Cortex of kidney (tissue), 1 donor: ENCODE results near the gene RSKR.
"Not testable (repeated sequence)": the region's sequence is repeated elsewhere in the genome, so short reads cannot be mapped to it uniquely, and the experiment has no call there.

Experiments used
- DNase-seq: peaks from one replicate; lab custom pipeline; 2025; lab: John Stamatoyannopoulos, UW

RSKR gene

DNA sequence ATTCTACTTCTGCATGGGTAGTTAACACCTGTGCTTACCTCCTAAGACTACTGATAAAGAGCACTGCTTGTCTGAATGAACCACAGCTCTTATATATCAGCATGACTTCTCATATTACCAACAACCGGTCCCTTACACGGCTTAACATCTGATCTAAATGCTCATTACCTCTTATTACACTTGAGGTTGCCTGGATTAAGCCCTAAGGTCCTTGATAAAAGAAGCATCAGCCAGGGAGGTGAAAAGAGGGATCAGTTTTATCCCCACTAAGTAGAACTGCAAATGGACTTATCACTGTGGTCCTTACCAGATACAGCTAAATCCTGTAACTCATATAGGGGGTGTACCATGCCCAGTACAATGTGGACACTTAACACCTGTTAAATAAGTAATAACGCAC, 8.2 kb upstream of the RSKR start:
- no peak for DNase-seq

DNA sequence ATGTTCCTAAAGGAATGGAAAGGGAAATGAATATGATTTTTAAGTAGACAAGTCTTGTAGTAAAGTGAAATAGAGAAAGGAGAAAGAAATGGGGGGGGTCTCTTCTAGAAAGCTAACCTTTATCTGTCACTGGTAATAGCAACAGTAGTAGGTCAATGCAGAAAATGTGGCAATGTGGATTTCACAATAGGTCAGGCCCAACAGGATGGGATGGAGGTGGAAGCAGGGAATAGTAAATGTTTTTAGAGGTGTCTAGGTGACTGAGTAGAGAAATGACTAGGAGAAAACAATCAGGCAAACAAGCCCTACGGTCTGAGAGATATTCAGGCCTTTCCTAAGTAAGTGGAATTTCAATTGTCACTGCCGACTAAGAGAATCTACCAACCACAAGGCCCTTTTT, 6.0 kb upstream of the RSKR start:
- no peak for DNase-seq

- DNase-seq = no peak
Measured at GRCh38 chr17:28618464-28618863, 4.5 kb upstream of the RSKR start.

GRCh38 chr17:28616281-28616680, 2.3 kb upstream of the RSKR start:
- no peak for DNase-seq

- DNase-seq = no peak
Measured at GRCh38 chr17:28615260-28615940, 1.4 kb upstream of the RSKR start.

DNA sequence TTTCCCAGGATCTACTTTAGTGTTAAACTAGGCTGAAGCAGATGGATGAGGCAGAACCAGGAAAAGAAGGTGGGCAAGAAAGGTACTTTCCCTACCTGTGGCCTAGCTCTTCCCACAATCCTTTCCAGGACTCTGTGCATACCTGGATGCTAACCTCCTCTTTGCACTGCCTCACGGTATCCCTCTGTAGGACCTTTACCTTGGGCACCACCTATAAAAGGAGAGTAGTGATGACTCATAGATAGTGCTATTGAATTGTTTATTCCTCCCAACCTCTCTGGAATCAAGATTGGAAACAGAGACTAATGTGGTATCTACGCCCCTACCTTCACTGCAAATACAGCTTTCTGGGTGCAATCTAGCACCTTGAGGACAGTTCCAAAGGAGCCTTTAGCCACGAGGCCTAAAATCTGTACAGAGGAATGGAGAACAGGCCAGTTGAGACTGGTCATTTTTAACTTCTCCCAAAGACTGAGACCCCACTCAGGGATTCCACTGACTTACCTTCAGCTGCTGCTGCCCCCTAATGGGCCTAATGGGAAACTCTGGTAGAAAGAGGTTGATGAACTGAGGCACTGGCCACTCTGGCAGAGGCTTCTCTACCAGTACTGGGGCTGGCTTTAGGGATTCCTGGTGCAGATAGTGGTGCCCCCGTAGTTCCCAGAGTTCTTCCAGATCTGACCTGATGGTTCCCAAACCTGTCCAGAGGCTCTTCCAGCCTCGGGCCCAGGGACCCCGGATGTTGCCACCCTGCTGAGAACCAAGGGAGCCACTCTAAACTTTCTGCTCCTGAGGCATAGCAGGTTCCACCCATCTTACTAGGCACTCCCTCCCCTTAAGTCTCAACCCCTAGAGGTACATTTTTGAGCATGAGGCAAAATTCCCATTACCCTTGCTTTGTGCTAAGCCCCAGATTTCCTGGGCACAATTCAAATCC, 781 bp downstream of the RSKR start:
- DNase-seq = no peak

DNA sequence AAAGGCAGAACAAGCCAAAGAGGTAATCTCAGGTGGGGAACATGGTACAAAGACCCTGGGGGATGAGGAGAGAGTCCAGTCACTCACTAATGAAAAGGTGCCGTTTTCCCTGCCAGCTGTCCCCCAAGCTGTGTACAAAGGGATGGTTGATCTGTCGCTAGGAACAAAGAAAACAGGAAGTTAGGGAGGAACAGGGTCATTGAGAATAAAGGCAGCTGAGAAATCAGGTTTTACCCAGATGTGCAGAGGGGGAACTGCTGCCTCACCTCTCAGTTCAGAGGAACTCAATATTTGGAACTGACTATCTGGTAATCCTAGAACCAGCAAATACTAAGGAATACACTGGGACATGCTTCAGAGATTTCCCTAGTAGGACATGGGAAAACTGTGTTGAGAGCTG, 1.5 kb downstream of the RSKR start:
- DNase-seq = no peak

DNA sequence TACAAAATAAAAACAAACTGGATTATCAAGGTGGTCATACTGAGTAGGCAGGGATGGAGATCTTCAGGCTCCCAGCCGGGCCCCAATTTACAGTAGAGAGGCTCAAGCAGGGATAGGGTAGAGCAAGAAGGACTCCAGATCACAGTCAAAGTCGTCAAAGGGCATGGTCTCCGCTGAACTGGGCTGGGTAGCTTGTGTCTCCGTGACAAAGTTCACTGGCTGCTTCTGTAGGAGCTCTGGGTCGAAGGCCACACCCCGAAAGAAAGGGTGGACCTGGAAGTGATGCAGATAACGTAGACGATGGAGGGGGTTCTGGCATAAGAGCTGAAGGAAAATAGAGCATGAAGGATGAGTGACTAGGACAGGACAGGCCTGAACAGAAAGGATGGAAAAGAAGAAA, 3.6 kb downstream of the RSKR start:
- DNase-seq = no peak

- DNase-seq = not testable (repeated sequence)
Measured at GRCh38 chr17:28604031-28604430, 10.0 kb downstream of the RSKR start.

GRCh38 chr17:28599311-28600184, 14.4 kb downstream of the RSKR start:
- DNase-seq = no peak

DNA sequence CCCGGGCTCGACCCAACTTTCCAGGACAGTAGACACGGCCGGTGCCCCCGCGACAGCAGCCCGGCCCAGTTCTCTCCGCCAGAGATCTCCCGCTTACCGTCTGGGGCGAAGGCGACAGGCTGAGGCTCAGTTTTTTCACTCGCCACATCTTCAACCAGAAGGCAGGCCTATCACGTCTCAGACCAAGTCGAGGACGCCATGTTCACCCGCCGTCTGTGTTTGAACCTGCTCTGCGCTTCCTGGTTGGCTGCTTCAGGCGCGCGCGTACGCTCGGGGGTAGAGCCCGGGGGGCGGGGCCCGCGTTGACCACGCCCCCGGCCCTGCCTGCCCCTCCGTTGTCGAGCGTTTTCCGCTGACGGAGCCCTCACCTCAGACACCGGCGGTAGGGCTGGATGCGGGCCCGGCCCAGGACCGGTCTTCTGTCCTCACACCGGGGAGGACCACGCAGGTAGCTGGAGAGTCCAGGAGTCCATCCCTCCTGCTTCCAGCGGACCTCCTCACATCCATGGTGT, 15.1 kb downstream of the RSKR start, which contains the start of gene SPAG5:
Gene SPAG5 (minus strand): TSS at position 227 of the 512 bp plus-strand sequence. CDS start 79 bp downstream, at position 148.
- DNase-seq = peak; percentile 42

DNA sequence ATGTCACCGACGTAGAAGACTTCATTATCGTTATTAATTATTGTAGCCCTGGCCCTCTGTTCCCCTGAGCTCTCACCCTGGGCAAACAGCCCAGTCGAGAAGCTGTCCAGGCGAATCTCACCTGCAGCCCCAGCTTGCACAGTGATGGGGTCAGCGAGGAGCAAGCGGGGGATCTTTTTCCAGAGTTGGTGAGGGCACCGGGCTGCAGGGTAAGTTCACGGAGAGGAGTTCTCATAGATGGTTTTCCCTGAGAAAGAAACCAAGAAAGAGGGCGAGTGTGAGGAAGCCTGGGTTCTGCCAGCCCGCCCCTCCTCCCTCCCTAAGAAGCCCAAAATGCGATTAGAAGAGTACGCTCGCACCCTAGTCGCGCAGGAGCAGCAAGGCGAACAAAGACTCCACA, 15.6 kb downstream of the RSKR start:
- DNase-seq = no peak

DNA sequence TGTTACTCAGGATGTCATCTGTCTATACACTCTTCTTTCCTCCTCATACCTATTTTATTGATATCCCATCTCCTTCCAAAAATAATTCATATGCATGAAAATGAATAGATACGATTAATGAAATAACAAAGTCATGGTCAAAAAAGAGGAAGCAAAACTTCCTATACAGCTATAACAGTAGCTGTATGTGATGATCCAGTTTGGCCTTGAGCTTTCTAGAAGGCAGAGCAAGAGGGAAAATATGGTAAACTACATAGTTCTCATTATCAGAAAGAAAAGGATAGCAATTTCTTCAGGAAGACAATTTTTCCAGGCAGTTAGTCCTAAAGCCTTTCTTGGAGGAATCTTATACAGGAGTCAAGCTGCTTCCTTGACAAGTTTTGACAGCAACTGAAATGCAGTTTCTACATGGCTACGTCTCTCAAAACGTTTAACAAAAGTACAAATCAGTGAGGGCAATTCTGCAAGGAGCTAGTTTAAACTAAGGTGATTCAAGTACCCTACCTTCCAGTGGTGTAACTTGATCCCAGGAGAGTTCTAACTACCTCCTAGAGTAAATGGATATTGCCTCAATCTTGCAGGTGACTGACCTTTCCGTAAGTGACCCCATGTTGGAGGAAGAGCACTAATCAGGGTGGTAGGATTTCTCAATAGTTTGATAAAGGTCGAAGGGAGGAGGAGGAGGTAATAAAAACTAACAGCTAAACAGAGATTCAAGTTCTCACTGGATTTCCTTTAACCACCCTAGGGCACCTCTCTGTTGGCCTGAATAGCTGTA, 16.2 kb downstream of the RSKR start:
- no peak for DNase-seq

GRCh38 chr17:28592260-28592659, 21.7 kb downstream of the RSKR start:
- DNase-seq = no peak

DNA sequence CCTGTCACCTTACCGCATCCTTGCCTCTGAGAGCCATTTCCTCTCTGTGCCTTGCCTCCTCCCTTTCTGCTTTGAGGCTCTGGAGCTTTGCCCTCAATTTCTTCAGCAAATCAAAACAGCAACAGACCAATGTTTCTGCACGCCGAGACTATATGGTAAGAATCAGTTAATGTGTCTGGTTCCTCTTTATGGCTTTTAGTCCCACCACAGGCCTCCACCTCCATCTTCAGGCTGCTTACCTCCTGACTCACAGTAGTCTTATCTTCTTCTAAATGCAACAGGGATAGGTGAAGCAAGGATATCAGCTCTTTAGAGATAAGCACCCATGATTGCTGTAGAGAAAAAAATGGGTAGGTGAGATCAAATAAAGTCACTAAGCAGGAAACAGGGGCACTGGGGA, 28.1 kb downstream of the RSKR start:
- DNase-seq = no peak

DNA sequence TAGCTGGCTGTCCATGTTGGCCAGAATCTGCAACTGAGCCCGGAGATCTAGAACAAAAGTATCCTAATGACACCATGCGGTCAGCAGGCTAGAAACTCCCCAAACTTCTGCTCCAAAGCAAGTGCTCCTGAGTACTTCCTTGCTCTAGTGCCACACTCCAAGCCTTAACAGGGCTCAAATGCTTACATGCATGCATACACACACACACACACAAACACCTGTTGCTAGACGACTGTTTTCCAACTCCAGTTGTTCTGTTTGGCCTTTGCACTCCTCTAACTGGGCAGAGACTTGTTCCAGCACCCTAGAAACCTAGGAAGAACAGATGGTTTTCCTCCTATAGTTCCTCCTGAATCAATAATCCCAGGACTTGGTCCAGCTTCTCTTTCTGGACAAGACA, 29.6 kb downstream of the RSKR start:
- DNase-seq = no peak

DNA sequence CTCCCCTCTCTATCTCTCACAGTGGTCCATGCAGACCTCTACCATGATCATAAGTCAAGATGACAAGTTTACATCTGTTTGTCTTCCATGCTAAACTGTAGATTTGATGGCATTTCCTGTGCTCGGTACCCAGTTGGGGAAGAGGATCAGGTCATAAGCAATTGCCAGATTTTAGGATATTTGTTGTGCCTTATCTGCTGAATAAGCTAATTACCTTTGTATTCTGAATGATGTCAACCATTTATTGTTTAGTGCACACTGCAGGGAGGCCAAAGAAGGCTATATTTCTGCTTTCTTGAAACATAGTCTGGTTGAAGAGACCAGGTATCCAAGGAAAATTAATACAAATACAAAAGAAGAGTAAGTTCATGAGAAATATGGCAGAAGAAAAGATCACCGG, 31.5 kb downstream of the RSKR start:
- DNase-seq = no peak

- DNase-seq = no peak
Measured at GRCh38 chr17:28580959-28581358, 33.0 kb downstream of the RSKR start.

DNA sequence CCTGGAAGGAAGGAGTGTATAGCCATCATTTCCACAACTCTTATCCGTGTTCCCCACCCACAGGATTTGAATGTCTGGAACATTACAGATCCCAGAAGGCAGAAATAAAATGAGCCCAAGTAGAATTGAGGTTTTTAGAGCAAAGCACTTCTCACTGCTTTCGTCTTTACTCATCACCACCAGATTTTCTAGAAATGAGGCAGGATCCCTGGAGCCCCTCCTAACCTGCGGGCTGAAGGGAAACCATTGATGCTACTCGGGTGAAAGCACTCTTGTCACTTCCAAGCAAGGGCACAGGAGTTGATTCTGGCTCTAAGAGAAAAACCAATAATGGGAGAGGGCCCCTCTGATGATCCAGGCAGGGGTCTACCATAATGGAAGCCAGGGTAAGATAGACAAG, 34.5 kb downstream of the RSKR start:
- no peak for DNase-seq

DNA sequence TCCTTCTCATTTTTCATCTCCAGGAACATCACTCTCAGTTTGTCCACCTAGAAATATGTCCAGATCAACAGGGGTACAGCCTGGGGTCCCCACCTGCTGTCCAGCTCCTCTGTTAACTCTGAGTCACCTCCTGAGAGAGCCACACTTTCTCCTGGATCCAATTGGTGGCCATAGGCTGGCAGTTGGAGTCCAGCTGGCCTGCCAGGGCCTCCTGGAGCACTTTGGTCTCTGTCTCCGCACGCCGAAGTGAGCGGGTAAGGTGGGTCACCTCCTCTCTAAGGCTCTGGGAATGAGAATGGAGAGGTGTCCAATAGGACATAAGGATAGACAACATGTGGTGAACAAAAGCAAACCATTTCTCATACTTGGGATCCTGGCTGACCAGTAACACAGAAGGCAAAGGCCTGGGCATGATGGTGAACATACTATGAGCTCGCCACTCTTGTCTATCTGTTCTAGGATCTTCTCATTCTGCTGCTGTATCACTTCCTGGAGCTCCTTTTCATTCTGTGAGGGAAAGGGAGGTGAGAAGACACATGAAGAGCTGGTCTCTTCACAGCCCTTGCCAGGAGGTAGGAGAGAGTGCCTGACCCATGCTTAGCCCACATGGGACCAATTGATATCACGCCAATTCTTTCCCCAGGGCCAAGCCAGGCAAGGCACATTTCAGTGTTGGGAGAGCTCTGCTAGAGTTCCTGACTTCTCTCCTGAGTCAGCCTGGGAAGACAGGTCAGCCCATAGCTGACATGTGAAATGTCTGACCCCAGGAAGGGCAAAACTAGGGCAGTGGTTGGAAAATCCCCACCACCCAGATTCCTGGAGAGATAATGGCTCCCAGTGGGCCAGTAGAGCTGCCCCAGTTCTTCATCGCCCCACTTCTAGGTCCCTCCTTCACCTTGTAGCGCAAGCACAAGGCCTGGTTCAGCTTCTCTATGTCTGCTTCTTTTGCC, 35.5 kb downstream of the RSKR start:
- DNase-seq = no peak
